Measurements from ENCODE around the gene ARID2. TPM values are rescaled to one million over a fixed set of nuclear protein-coding genes. Genes with fewer than 3 reads are reported as not detected.

The ARID2 gene
- total RNA-seq, 2 experiments from 2014 or later: 30.1 to 44.9 TPM

DNA sequence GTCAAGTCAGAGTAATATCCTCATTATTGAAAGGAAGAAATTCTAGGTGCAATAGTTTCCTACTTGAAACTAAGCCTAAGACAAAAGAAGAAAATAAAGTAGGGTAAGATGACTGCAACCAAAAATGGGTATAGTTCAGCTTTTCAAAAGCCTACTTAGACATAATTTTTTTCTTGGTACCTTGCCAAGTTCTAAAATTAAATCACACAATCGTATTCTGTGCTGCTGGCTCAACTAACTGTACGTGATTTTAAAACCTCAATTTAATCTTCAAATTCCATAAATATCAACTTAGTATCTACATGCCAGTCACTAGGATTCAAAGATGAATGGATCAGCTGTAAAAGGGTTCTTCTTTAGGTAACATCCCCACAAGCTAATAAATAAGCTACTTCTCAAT, 204.0 kb downstream of the ARID2 start:
- no peak for DNase-seq (ENCODE audit: low spot score)
- peaks cover 78% of the 10 kb centered on the region for H3K36me3 ChIP-seq (ENCODE audit: insufficient read depth, low read length)
- H2AFZ ChIP-seq (ENCODE audit: low read length): no peak overlapping the region
- no peak overlapping the region for H3K4me3 ChIP-seq (ENCODE audit: low read depth, low read length, poor library complexity, severe bottlenecking)
- H3K79me2 ChIP-seq (ENCODE audit: insufficient read depth, low read depth, low read length): peaks cover 9% of the 10 kb centered on the region; the same call in 1 of the 2 replicates
- H4K20me1 ChIP-seq (ENCODE audit: insufficient read depth, low read length): no peaks in the 10 kb centered on the region
- no peaks in the 10 kb centered on the region for H3K9me2 ChIP-seq (ENCODE audit: insufficient read depth, low read length)
- H3K4me1 ChIP-seq (ENCODE audit: insufficient read depth, low read length, poor library complexity, severe bottlenecking): no peaks in the 10 kb centered on the region
- H3K27ac ChIP-seq (ENCODE audit: low read depth, low read length, poor library complexity, severe bottlenecking): no peak overlapping the region
- TF ChIP-seq EZH2phosphoT487 (IDR thresholded peaks at IDR 0.05; ENCODE audit: borderline replicate concordance, low read depth, low read length): no peak
- TF ChIP-seq, protein P1, sequence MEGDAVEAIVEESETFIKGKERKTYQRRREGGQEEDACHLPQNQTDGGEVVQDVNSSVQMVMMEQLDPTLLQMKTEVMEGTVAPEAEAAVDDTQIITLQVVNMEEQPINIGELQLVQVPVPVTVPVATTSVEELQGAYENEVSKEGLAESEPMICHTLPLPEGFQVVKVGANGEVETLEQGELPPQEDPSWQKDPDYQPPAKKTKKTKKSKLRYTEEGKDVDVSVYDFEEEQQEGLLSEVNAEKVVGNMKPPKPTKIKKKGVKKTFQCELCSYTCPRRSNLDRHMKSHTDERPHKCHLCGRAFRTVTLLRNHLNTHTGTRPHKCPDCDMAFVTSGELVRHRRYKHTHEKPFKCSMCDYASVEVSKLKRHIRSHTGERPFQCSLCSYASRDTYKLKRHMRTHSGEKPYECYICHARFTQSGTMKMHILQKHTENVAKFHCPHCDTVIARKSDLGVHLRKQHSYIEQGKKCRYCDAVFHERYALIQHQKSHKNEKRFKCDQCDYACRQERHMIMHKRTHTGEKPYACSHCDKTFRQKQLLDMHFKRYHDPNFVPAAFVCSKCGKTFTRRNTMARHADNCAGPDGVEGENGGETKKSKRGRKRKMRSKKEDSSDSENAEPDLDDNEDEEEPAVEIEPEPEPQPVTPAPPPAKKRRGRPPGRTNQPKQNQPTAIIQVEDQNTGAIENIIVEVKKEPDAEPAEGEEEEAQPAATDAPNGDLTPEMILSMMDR (conservative IDR thresholded peaks at IDR 0.05; ENCODE audit: low read length): no peak
- intact Hi-C loops (cut with micrococcal nuclease; ENCODE audit: unreplicated experiment): no loop called here
- CTCF ChIA-PET (ENCODE audit: unreplicated experiment): no interaction called here
- BruUV-seq (replicated peaks): no TSS peak
- H3K4me2 ChIP-seq (ENCODE audit: low read length): no peak overlapping the region
- H3K9me3 ChIP-seq (ENCODE audit: low read length): no peaks in the 10 kb centered on the region
- POLR2A ChIA-PET: interaction anchor here (0.7 to 3.0 kb wide), 9 partner anchors 9 to 121 kb away, joined by 3 to 12 read pairs (median 5); no protein-coding TSS in a partner anchor

DNA sequence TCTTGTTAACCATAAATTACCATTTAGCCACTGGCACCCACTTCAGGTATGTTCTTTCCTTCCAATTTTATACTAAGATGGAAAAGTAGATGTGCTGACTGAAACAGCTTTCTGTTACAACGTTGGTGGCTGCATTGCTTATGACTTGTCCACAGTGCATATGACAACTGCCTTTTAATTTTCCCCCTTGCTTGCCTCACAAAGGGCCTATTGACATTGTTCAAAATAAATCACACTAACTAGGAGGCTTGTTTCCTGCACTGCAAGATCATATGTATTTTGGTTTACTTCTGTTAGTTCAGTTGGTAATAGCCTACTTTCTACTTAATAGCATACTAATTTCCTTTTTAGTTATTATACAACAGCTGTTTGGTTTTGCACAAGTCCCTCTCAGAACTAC, 205.4 kb downstream of the ARID2 start:
- ChIA-PET POLR2A (interaction anchor here (0.8 to 3.0 kb wide), 6 partner anchors 8 to 24 kb away, joined by 3 to 12 read pairs (median 7); no protein-coding TSS in a partner anchor), CTCF (ENCODE audit: unreplicated experiment) (no interaction called here)
- Histone ChIP-seq H3K9me3 (ENCODE audit: low read length) (no peaks in the 10 kb centered on the region), H3K4me1 (ENCODE audit: insufficient read depth, low read length, poor library complexity, severe bottlenecking) (no peaks in the 10 kb centered on the region), H3K4me2 (ENCODE audit: low read length) (no peak overlapping the region), H3K27ac (ENCODE audit: low read depth, low read length, poor library complexity, severe bottlenecking) (no peak overlapping the region), H3K36me3 (ENCODE audit: insufficient read depth, low read length) (peaks cover 72% of the 10 kb centered on the region), H3K4me3 (ENCODE audit: low read depth, low read length, poor library complexity, severe bottlenecking) (no peak overlapping the region), H3K9me2 (ENCODE audit: insufficient read depth, low read length) (no peaks in the 10 kb centered on the region), H4K20me1 (ENCODE audit: insufficient read depth, low read length) (no peaks in the 10 kb centered on the region), H3K79me2 (ENCODE audit: insufficient read depth, low read depth, low read length) (peaks cover 9% of the 10 kb centered on the region; the same call in 1 of the 2 replicates), H2AFZ (ENCODE audit: low read length) (no peak overlapping the region)
- no peak for TF ChIP-seq EZH2phosphoT487 (IDR thresholded peaks at IDR 0.05; ENCODE audit: borderline replicate concordance, low read depth, low read length)
- TF ChIP-seq, protein P1 (conservative IDR thresholded peaks at IDR 0.05; ENCODE audit: low read length): no peak
- no TSS peak for BruUV-seq (replicated peaks)
- intact Hi-C loops (cut with micrococcal nuclease; ENCODE audit: unreplicated experiment): no loop called here
- no peak for DNase-seq (ENCODE audit: low spot score)

DNA sequence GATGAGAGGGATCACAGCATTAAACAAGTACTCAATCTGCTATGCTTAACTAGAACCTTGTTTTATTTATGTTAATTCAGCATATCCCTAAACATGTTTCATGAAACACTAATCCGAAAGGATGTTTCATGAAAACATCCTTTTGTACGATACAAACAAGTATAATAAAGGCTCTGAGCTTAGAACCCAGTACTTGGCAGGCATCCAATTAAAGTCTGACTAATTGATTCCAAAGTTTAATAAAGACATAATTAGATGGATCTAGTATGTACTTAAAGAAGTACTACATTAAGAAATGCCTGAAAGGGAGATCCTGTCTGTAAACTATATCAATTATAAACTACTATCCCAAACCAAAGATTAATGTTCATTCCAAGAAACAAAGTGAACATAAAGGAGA, 209.1 kb downstream of the ARID2 start:
- Histone ChIP-seq H3K36me3 (ENCODE audit: insufficient read depth, low read length) (peaks cover 71% of the 10 kb centered on the region), H3K4me1 (ENCODE audit: insufficient read depth, low read length, poor library complexity, severe bottlenecking) (no peaks in the 10 kb centered on the region), H3K4me2 (ENCODE audit: low read length) (no peak overlapping the region), H4K20me1 (ENCODE audit: insufficient read depth, low read length) (no peaks in the 10 kb centered on the region), H3K4me3 (ENCODE audit: low read depth, low read length, poor library complexity, severe bottlenecking) (no peak overlapping the region), H3K79me2 (ENCODE audit: insufficient read depth, low read depth, low read length) (no peaks in the 10 kb centered on the region), H3K27ac (ENCODE audit: low read depth, low read length, poor library complexity, severe bottlenecking) (no peak overlapping the region), H3K9me3 (ENCODE audit: low read length) (no peaks in the 10 kb centered on the region), H2AFZ (ENCODE audit: low read length) (no peak overlapping the region), H3K9me2 (ENCODE audit: insufficient read depth, low read length) (no peaks in the 10 kb centered on the region)
- ChIA-PET CTCF (ENCODE audit: unreplicated experiment) (no interaction called here), POLR2A (no interaction called here)
- no TSS peak for BruUV-seq (replicated peaks)
- intact Hi-C loops (cut with micrococcal nuclease; ENCODE audit: unreplicated experiment): no loop called here
- DNase-seq (ENCODE audit: low spot score): no peak
- TF ChIP-seq EZH2phosphoT487 (IDR thresholded peaks at IDR 0.05; ENCODE audit: borderline replicate concordance, low read depth, low read length): no peak
- TF ChIP-seq, protein P1 (conservative IDR thresholded peaks at IDR 0.05; ENCODE audit: low read length): no peak

Data from OCI-LY7 (cell line).